ENCODE data around the gene FAM118B.

DNA sequence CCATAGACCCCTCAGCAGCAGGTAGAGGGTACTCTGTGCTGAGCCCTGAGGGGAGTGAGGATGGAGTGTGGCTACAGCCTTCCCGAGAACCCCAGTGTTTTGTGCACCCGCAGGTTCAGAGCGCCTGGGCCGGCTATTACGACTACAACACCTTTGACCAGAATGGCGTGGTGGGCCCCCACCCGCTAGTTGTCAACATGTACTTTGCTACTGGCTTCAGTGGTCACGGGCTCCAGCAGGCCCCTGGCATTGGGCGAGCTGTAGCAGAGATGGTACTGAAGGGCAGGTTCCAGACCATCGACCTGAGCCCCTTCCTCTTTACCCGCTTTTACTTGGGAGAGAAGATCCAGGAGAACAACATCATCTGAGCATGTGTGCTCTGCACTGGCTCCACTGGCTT, 65.7 kb downstream of the FAM118B start:
- TF ChIP-seq POLR2A (IDR thresholded peaks at IDR 0.05; ENCODE audit: low read length) (no peak), GATA1 (IDR thresholded peaks at IDR 0.05; ENCODE audit: low read depth, low read length) (no peak)
